ENCODE data around the gene TMEM186. TPM values are rescaled to one million over a fixed set of nuclear protein-coding genes. Genes with fewer than 3 reads are reported as not detected.
"Not testable (repeated sequence)": the region's sequence is repeated elsewhere in the genome, so short reads cannot be mapped to it uniquely, and the experiment has no call there.

TMEM186 gene
- total RNA-seq, 4 donors from 2014 or later: 7.5 to 11.2 (median 10.8) TPM

GRCh38 chr16:8795818-8796217, 1.6 kb downstream of the TMEM186 start:
- TF ChIP-seq CTCF (IDR thresholded peaks at IDR 0.05): no peak
- TF ChIP-seq POLR2A (IDR thresholded peaks at IDR 0.05): no peak
- no peak for DNase-seq (ENCODE audit: low spot score in 2 of 2)
- intact Hi-C loops (cut with DNase I; ENCODE audit: low total_unique reads): no loop called here
- 93 to 96% methylated on average over 10 of the region's 10 CpGs for WGBS, 2 donors
- no peak overlapping the region for H3K4me3 ChIP-seq (ENCODE audit: low read depth, poor library complexity, severe bottlenecking)

- DNase-seq (ENCODE audit: low spot score in 2 of 2): no peak
- no peak overlapping the region for H3K4me3 ChIP-seq (ENCODE audit: low read depth, poor library complexity, severe bottlenecking)
- intact Hi-C loops (cut with DNase I; ENCODE audit: low total_unique reads): no loop called here
- 85 to 86% methylated on average over 8 of the region's 8 CpGs for WGBS, 2 donors
- no peak for TF ChIP-seq POLR2A (IDR thresholded peaks at IDR 0.05)
- TF ChIP-seq CTCF (IDR thresholded peaks at IDR 0.05): no peak
Measured at GRCh38 chr16:8795091-8795490, 2.3 kb downstream of the TMEM186 start.

- TF ChIP-seq POLR2A (IDR thresholded peaks at IDR 0.05) (no peak), CTCF (IDR thresholded peaks at IDR 0.05) (no peak)
- intact Hi-C loops (cut with DNase I; ENCODE audit: low total_unique reads): no loop called here
- peak in 1 of 2 donors; percentile 57 for DNase-seq (ENCODE audit: low spot score in 2 of 2)
- no peak overlapping the region for H3K4me3 ChIP-seq (ENCODE audit: low read depth, poor library complexity, severe bottlenecking)
- WGBS, 2 donors: 73 to 74% methylated on average over 8 of the region's 8 CpGs
Measured at GRCh38 chr16:8788578-8789172, 8.8 kb downstream of the TMEM186 start.

GRCh38 chr16:8786316-8786715, 11.1 kb downstream of the TMEM186 start:
- H3K4me3 ChIP-seq (ENCODE audit: low read depth, poor library complexity, severe bottlenecking); DNase-seq (ENCODE audit: low spot score in 2 of 2); intact Hi-C loops (cut with DNase I; ENCODE audit: low total_unique reads): not testable (repeated sequence)
- 89 to 91% methylated on average over 11 of the region's 11 CpGs for WGBS, 2 donors

- H3K4me3 ChIP-seq (ENCODE audit: low read depth, poor library complexity, severe bottlenecking): no peak overlapping the region
- TF ChIP-seq POLR2A (IDR thresholded peaks at IDR 0.05) (no peak), CTCF (IDR thresholded peaks at IDR 0.05) (no peak)
- intact Hi-C loops (cut with DNase I; ENCODE audit: low total_unique reads): no loop called here
- DNase-seq (ENCODE audit: low spot score in 2 of 2): no peak
- 83 to 84% methylated on average over 6 of the region's 6 CpGs for WGBS, 2 donors
Measured at GRCh38 chr16:8785408-8785807, 12.0 kb downstream of the TMEM186 start.

- DNase-seq (ENCODE audit: low spot score in 2 of 2): no peak
- no peak for TF ChIP-seq POLR2A (IDR thresholded peaks at IDR 0.05)
- TF ChIP-seq CTCF (IDR thresholded peaks at IDR 0.05): no peak
- no peak overlapping the region for H3K4me3 ChIP-seq (ENCODE audit: low read depth, poor library complexity, severe bottlenecking)
- intact Hi-C loops (cut with DNase I; ENCODE audit: low total_unique reads): no loop called here
- 68 to 80% methylated on average over 6 of the region's 6 CpGs for WGBS, 2 donors
Measured at GRCh38 chr16:8782673-8783072, 14.8 kb downstream of the TMEM186 start.

Measured in lower leg skin (tissue), 4 donors.